ENCODE data around the gene CPAMD8. TPM values are rescaled to one million over a fixed set of nuclear protein-coding genes. Genes with fewer than 3 reads are reported as not detected.

The CPAMD8 gene
- total RNA-seq, 1 donor from 2014 or later: 16.3 TPM

DNA sequence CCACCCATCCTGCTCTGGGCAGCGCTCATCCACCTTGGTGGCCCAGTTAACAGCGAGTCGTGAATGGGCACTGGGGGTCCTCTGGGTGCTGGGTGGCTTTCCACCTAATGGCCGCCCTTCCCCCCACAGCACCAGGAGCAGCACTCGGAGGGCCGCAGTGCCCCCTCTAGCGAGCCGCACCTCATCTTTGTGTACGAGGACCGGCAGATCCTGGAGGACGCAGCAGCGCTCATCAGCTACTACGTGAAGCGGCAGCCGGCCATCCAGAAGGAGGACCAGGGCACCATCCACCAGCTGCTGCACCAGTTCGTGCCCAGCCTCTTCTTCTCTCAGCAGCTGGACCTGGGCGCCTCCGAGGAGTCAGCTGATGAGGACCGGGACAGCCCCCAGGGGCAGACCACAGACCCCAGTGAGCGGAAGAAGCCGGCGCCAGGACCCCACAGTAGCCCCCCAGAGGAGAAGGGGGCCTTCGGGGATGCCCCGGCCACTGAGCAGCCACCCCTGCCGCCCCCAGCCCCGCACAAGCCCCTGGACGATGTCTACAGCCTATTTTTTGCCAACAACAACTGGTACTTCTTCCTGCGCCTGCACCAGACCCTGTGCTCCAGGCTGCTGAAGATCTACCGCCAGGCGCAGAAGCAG lies 157.2 kb downstream of the CPAMD8 start:
- no peaks in the 10 kb centered on the region for H3K4me1 ChIP-seq
- H3F3A ChIP-seq (ENCODE audit: low read depth): peaks cover 2% of the 10 kb centered on the region
- Mint-ChIP-seq H3K27me3 (ENCODE audit: insufficient read depth, low read depth) (no peaks in the 10 kb centered on the region), H3K4me1 (no peaks in the 10 kb centered on the region), H3K27ac (no peak overlapping the region), H3K36me3 (peaks cover 21% of the 10 kb centered on the region), H3K9me3 (no peaks in the 10 kb centered on the region), H3K4me3 (no peak overlapping the region)
- no peak overlapping the region for H3K9ac ChIP-seq
- H2AFZ ChIP-seq (replicated peaks): no peak overlapping the region
- TF ChIP-seq, protein P1, sequence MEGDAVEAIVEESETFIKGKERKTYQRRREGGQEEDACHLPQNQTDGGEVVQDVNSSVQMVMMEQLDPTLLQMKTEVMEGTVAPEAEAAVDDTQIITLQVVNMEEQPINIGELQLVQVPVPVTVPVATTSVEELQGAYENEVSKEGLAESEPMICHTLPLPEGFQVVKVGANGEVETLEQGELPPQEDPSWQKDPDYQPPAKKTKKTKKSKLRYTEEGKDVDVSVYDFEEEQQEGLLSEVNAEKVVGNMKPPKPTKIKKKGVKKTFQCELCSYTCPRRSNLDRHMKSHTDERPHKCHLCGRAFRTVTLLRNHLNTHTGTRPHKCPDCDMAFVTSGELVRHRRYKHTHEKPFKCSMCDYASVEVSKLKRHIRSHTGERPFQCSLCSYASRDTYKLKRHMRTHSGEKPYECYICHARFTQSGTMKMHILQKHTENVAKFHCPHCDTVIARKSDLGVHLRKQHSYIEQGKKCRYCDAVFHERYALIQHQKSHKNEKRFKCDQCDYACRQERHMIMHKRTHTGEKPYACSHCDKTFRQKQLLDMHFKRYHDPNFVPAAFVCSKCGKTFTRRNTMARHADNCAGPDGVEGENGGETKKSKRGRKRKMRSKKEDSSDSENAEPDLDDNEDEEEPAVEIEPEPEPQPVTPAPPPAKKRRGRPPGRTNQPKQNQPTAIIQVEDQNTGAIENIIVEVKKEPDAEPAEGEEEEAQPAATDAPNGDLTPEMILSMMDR (IDR thresholded peaks at IDR 0.05): no peak
- TF ChIP-seq EZH2phosphoT487 (IDR thresholded peaks at IDR 0.05): no peak
- no peak for TF ChIP-seq EZH2 (IDR thresholded peaks at IDR 0.05)
- peaks cover 4% of the 10 kb centered on the region for H3K79me2 ChIP-seq (ENCODE audit: low read depth)
- H3K36me3 ChIP-seq: no peaks in the 10 kb centered on the region
- no peaks in the 10 kb centered on the region for H3K27me3 ChIP-seq
- H3K27ac ChIP-seq: no peak overlapping the region
- no peak for DNase-seq (ENCODE audit: low spot score)
- no peak overlapping the region for H3K4me2 ChIP-seq
- H4K20me1 ChIP-seq (ENCODE audit: low read depth): peaks cover 4% of the 10 kb centered on the region
- no peak overlapping the region for H3K4me3 ChIP-seq
- H3K9me3 ChIP-seq (ENCODE audit: low read depth): no peaks in the 10 kb centered on the region

GRCh38 chr19:16868423-16869130 lies 158.0 kb downstream of the CPAMD8 start:
- H3K27ac ChIP-seq: no peak overlapping the region
- peaks cover 15% of the 10 kb centered on the region for H3K36me3 Mint-ChIP-seq
- TF ChIP-seq EZH2phosphoT487 (IDR thresholded peaks at IDR 0.05): no peak
- TF ChIP-seq, protein P1 (IDR thresholded peaks at IDR 0.05): no peak
- no peak for TF ChIP-seq EZH2 (IDR thresholded peaks at IDR 0.05)
- no peak overlapping the region for H3K27ac Mint-ChIP-seq
- no peak overlapping the region for H3K4me3 Mint-ChIP-seq
- no peak for DNase-seq (ENCODE audit: low spot score)
- no peaks in the 10 kb centered on the region for H3K9me3 Mint-ChIP-seq
- no peaks in the 10 kb centered on the region for H3F3A ChIP-seq (ENCODE audit: low read depth)
- H3K36me3 ChIP-seq: no peaks in the 10 kb centered on the region
- no peaks in the 10 kb centered on the region for H3K4me1 Mint-ChIP-seq
- no peak overlapping the region for H3K4me2 ChIP-seq
- no peaks in the 10 kb centered on the region for H3K4me1 ChIP-seq
- H3K27me3 Mint-ChIP-seq (ENCODE audit: insufficient read depth, low read depth): peaks cover 2% of the 10 kb centered on the region
- H3K9me3 ChIP-seq (ENCODE audit: low read depth): no peaks in the 10 kb centered on the region
- no peak overlapping the region for H3K9ac ChIP-seq
- no peak overlapping the region for H2AFZ ChIP-seq (replicated peaks)
- H3K79me2 ChIP-seq (ENCODE audit: low read depth): no peaks in the 10 kb centered on the region
- no peaks in the 10 kb centered on the region for H3K27me3 ChIP-seq
- no peaks in the 10 kb centered on the region for H4K20me1 ChIP-seq (ENCODE audit: low read depth)
- H3K4me3 ChIP-seq: no peak overlapping the region

- Histone ChIP-seq H3K36me3 (no peaks in the 10 kb centered on the region), H3F3A (ENCODE audit: low read depth) (no peaks in the 10 kb centered on the region), H3K27ac (no peak overlapping the region), H2AFZ (replicated peaks) (no peak overlapping the region), H3K9ac (no peak overlapping the region), H3K4me1 (no peaks in the 10 kb centered on the region), H3K9me3 (ENCODE audit: low read depth) (no peaks in the 10 kb centered on the region), H3K4me3 (no peak overlapping the region), H3K79me2 (ENCODE audit: low read depth) (no peaks in the 10 kb centered on the region), H3K4me2 (no peak overlapping the region), H4K20me1 (ENCODE audit: low read depth) (no peaks in the 10 kb centered on the region), H3K27me3 (no peaks in the 10 kb centered on the region)
- DNase-seq (ENCODE audit: low spot score): no peak
- Mint-ChIP-seq H3K36me3 (peaks cover 24% of the 10 kb centered on the region), H3K4me3 (no peak overlapping the region), H3K27me3 (ENCODE audit: insufficient read depth, low read depth) (peaks cover 2% of the 10 kb centered on the region), H3K4me1 (no peaks in the 10 kb centered on the region), H3K27ac (no peak overlapping the region), H3K9me3 (no peaks in the 10 kb centered on the region)
- TF ChIP-seq, protein P1 (IDR thresholded peaks at IDR 0.05): no peak
- TF ChIP-seq EZH2phosphoT487 (IDR thresholded peaks at IDR 0.05) (no peak), EZH2 (IDR thresholded peaks at IDR 0.05) (no peak)
These were observed 159.4 kb downstream of the CPAMD8 start for GRCh38 chr19:16867211-16867610.
